ENCODE measurements around the gene GPR161. TPM values are rescaled to one million over a fixed set of nuclear protein-coding genes. Genes with fewer than 3 reads are reported as not detected.

The GPR161 gene
- total RNA-seq, 3 donors from 2014 or later = 2.2 to 13.1 (median 4.2) TPM

DNA sequence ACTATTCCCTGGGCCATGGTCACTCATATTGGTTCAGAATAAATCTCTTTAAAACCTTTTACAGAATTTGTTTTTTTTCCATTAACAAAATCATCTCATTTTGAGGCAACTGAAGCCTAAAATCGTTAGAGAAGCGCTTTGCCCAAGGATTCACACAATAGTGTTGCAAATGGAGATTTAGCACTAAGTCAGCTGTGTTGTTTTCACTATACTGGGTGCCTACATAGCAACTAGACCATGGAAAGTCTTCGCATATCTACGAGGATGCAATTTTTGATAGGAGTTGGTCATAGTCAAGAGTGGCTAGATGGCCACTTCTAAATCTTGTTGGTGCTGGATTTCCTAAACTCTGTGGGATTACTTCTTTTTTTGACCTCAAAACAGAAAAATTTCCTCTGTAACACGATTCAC lies 41.5 kb upstream of the GPR161 start:
- no peaks in the 10 kb centered on the region for H3K36me3 ChIP-seq (ENCODE audit: low read depth)
- peak overlapping the region; percentile 76 for H3K4me3 ChIP-seq
- intact Hi-C loops (cut with DNase I, micrococcal nuclease) = no loop called here
- ATAC-seq (no peak), DNase-seq (no peak)
- TF ChIP-seq, protein P1, sequence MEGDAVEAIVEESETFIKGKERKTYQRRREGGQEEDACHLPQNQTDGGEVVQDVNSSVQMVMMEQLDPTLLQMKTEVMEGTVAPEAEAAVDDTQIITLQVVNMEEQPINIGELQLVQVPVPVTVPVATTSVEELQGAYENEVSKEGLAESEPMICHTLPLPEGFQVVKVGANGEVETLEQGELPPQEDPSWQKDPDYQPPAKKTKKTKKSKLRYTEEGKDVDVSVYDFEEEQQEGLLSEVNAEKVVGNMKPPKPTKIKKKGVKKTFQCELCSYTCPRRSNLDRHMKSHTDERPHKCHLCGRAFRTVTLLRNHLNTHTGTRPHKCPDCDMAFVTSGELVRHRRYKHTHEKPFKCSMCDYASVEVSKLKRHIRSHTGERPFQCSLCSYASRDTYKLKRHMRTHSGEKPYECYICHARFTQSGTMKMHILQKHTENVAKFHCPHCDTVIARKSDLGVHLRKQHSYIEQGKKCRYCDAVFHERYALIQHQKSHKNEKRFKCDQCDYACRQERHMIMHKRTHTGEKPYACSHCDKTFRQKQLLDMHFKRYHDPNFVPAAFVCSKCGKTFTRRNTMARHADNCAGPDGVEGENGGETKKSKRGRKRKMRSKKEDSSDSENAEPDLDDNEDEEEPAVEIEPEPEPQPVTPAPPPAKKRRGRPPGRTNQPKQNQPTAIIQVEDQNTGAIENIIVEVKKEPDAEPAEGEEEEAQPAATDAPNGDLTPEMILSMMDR (IDR thresholded peaks at IDR 0.05) = no peak
- H3K9me3 ChIP-seq = no peaks in the 10 kb centered on the region
- H3K4me1 ChIP-seq (ENCODE audit: low read depth) = peaks cover 8% of the 10 kb centered on the region

DNA sequence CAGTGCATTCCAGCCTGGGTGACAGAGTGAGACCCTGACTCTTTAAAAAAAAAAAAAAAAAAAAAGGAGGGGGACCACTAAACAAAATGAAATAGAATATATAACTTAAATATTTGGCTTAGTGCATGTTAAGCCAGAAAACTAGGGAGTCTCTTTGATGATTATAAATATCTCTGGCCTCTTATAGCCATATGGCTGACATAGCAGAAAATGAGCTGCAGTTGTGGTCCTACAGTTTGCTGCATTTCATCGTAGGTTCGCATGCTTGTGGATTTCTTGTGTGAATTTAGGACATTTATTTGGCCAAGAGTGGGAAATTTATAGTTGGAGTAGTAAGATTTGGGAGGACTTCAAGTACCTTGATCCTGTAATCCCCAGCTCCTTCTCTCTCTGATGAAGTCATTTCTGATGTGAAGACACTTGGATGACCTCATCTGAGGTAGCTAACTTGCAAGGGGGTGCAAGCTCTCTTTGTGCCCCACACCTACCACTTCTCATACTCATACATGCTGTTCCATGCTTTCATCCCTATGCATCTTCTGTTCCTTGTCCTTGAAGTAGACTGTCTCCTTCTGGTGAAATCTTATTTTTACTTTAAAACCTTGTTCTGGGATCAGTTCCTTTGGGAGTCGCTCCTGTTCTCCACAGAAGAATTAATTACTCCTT lies 35.7 kb upstream of the GPR161 start:
- DNase-seq (no peak), ATAC-seq (no peak)
- TF ChIP-seq, protein P1 (IDR thresholded peaks at IDR 0.05) = no peak
- Histone ChIP-seq H3K4me1 (ENCODE audit: low read depth) (no peaks in the 10 kb centered on the region), H3K9me3 (no peaks in the 10 kb centered on the region), H3K4me3 (no peak overlapping the region), H3K36me3 (ENCODE audit: low read depth) (no peaks in the 10 kb centered on the region)
- intact Hi-C loops (cut with DNase I, micrococcal nuclease) = no loop called here

DNA sequence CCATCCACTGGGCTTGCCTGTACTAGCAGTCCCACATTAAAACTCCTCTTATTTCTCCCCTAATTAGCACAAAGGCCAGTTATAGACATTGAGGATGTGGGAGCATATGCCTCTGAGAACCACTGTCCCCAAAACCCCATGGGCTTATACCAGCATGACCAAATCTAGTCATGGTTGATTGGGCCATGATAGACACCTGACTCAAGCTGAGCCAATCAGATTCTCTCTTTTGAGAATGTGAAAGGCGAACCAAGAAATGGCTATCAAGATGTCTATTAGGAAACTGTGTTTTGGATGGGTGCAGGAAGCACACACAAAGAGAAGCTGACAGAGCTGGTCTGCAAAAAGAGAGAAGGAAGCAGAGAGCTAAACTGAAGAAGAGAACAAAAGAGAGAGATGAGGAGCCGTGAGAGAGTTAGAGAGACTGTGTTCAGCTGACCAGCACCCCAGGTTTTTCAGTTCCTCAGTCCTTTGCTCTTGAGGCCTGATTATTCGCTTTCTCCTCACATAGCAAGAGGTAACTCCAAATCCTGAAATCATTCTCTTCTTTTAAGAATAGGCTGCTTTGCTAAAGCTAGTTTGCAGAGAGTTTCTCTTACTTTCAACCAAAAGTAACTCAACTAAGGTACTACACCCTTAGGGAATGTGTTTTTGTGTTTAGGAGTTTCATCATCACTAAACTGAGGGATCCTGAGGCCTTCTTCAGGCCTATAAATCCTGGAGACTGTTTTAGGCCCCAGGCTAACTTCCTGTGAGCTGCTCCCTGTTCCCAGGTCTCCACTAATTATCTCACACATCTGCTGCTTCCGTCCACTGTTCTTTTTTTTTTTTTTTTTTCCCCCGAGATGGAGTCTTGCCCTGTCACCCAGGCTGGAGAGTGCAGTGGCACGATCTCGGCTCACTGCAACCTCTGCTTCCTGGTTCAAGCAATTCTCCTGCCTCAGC lies 34.1 kb upstream of the GPR161 start:
- no peak for ATAC-seq
- Histone ChIP-seq H3K4me3 (no peak overlapping the region), H3K4me1 (ENCODE audit: low read depth) (no peaks in the 10 kb centered on the region), H3K9me3 (no peaks in the 10 kb centered on the region), H3K36me3 (ENCODE audit: low read depth) (no peaks in the 10 kb centered on the region)
- intact Hi-C loops (cut with DNase I, micrococcal nuclease) = no loop called here
- TF ChIP-seq, protein P1 (IDR thresholded peaks at IDR 0.05) = no peak
- no peak for DNase-seq

DNA sequence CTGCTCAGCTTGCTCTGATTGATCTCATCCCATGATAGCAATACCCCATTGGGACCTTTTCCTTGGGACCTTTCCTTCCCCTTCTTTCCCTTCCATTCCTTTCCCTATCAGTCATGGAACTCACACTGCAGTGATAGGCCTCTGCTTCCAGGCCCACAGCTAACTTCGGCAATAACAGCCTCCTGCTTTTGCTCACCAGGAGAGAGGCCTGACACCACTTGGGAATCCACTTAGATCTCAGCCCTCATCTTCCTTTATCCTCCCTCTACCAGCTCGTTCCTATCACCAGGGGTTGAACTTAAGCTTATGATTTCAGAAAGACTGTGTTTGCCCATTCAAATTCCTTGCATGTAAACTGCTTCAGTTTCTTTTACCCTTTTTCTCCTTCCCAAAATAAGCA lies 31.1 kb upstream of the GPR161 start:
- Histone ChIP-seq H3K9me3 (no peaks in the 10 kb centered on the region), H3K36me3 (ENCODE audit: low read depth) (no peaks in the 10 kb centered on the region), H3K4me3 (no peak overlapping the region), H3K4me1 (ENCODE audit: low read depth) (no peaks in the 10 kb centered on the region)
- TF ChIP-seq, protein P1 (IDR thresholded peaks at IDR 0.05) = no peak
- no peak for DNase-seq
- no peak for ATAC-seq
- intact Hi-C loops (cut with DNase I, micrococcal nuclease) = no loop called here

DNA sequence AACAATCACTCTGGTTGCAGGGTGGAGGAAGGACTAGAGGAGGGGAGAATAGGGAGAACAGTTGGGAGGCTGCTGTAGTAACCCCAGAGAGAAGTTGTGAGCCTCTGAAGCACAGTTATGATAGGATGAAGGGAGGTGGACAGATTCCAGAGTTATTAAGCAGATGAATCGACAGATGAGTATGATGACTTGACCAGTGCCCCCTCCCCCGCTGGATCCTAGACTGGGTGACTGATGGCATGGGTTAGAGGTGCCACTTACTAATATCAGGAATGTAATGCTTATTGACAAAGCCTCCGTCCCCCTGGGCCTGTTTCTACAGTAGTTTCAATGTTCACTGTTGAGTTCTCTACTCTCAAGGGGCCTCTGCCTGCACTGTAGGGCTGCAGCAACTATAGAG lies 28.0 kb upstream of the GPR161 start:
- no peaks in the 10 kb centered on the region for H3K36me3 ChIP-seq (ENCODE audit: low read depth)
- H3K4me3 ChIP-seq = no peak overlapping the region
- H3K4me1 ChIP-seq (ENCODE audit: low read depth) = no peaks in the 10 kb centered on the region
- H3K9me3 ChIP-seq = peaks cover 8% of the 10 kb centered on the region
- DNase-seq (no peak), ATAC-seq (no peak)
- TF ChIP-seq, protein P1 (IDR thresholded peaks at IDR 0.05) = no peak
- intact Hi-C loops (cut with DNase I, micrococcal nuclease) = no loop called here

Data from mucosa of descending colon (tissue), 3 donors.